NCI-H146 treated with DMSO at 0.1 percent for 48 hours (cell line): ENCODE measurements around the gene MAP3K5.
A peak's percentile ranks its signal among the peaks of the same experiment; 100 is the strongest.
"Not testable (repeated sequence)": the region's sequence is repeated elsewhere in the genome, so short reads cannot be mapped to it uniquely, and the experiment has no call there.

ENCODE experiments used
- DNase-seq: peaks from one replicate; lab custom pipeline; 2025; ENCODE audit not compliant: unreplicated experiment; lab: John Stamatoyannopoulos, UW

MAP3K5 gene

GRCh38 chr6:136612666-136613389 lies 179.4 kb downstream of the MAP3K5 start:
- DNase-seq = no peak

- no peak for DNase-seq
Measured at GRCh38 chr6:136611746-136612145, 180.5 kb downstream of the MAP3K5 start.

GRCh38 chr6:136611133-136611532 lies 181.1 kb downstream of the MAP3K5 start:
- DNase-seq = no peak

GRCh38 chr6:136609873-136610706 lies 182.2 kb downstream of the MAP3K5 start:
- DNase-seq = peak; percentile 60

GRCh38 chr6:136608991-136609390 lies 183.3 kb downstream of the MAP3K5 start:
- DNase-seq = no peak

GRCh38 chr6:136607932-136608772 lies 184.1 kb downstream of the MAP3K5 start:
- peak; percentile 69 for DNase-seq

- DNase-seq = peak; percentile 100
Measured at GRCh38 chr6:136607204-136607931, 184.9 kb downstream of the MAP3K5 start.

GRCh38 chr6:136604928-136605510 lies 187.3 kb downstream of the MAP3K5 start:
- no peak for DNase-seq

GRCh38 chr6:136604328-136604825 lies 187.9 kb downstream of the MAP3K5 start:
- DNase-seq = no peak

GRCh38 chr6:136600818-136601217 lies 191.5 kb downstream of the MAP3K5 start:
- DNase-seq = peak; percentile 94

GRCh38 chr6:136599329-136600011 lies 192.8 kb downstream of the MAP3K5 start:
- DNase-seq = no peak

GRCh38 chr6:136598048-136598447 lies 194.2 kb downstream of the MAP3K5 start:
- no peak for DNase-seq

GRCh38 chr6:136594671-136595070 lies 197.6 kb downstream of the MAP3K5 start:
- DNase-seq = no peak

- DNase-seq = peak; percentile 41
Measured at GRCh38 chr6:136593748-136594490, 198.4 kb downstream of the MAP3K5 start.

- no peak for DNase-seq
Measured at GRCh38 chr6:136592930-136593673, 199.2 kb downstream of the MAP3K5 start.

GRCh38 chr6:136591617-136592016 lies 200.7 kb downstream of the MAP3K5 start:
- no peak for DNase-seq

GRCh38 chr6:136590846-136591245 lies 201.4 kb downstream of the MAP3K5 start:
- not testable (repeated sequence) for DNase-seq

GRCh38 chr6:136587527-136587926 lies 204.8 kb downstream of the MAP3K5 start:
- DNase-seq = no peak
